Activated T-helper 2 cell treated with anti-CD3 and anti-CD28 coated beads, Interferon-gamma antibody, Interleukin-2, Interleukin-4, amounts not matched to agents 10 μg/mL and 5 μg/mL and 100 μg/mL, durations not matched to agents 14 hours and 24 hours and 36 hours (primary cell): ENCODE measurements around the gene RYK. TPM values are rescaled to one million over a fixed set of nuclear protein-coding genes. Genes with fewer than 3 reads are reported as not detected.
"Not testable (repeated sequence)": the region's sequence is repeated elsewhere in the genome, so short reads cannot be mapped to it uniquely, and the experiment has no call there.

Source experiments
- DNase-seq: peaks from one replicate; pipeline ENCODE4 v3.0.0; 2021; ENCODE audit warnings: low spot score
- H3K27ac Mint-ChIP-seq: one replicate; pipeline ENCODE4 v1.8.0; 2021; ENCODE audit warnings: mixed read lengths
- H3K27me3 Mint-ChIP-seq: one replicate; pipeline ENCODE4 v1.8.0; 2021; ENCODE audit warnings: low read depth, mixed read lengths
- H3K36me3 Mint-ChIP-seq: one replicate; pipeline ENCODE4 v1.8.0; 2021; ENCODE audit warnings: low read depth, mixed read lengths
- H3K4me1 Mint-ChIP-seq: one replicate; pipeline ENCODE4 v1.8.0; 2021; ENCODE audit warnings: low read depth, mixed read lengths
- H3K4me3 Mint-ChIP-seq: one replicate; pipeline ENCODE4 v1.8.0; 2021; ENCODE audit warnings: low read depth, mild to moderate bottlenecking, moderate library complexity, mixed read lengths
- H3K9me3 Mint-ChIP-seq: one replicate; pipeline ENCODE4 v1.8.0; 2021; ENCODE audit warnings: mixed read lengths
- intact Hi-C: fragments of 100-400 bp; cut with micrococcal nuclease; formaldehyde crosslinking; loops from one replicate; pipeline ENCODE4 v1.15.1; 2023
- total RNA-seq: library from RNA; stranded (reverse); gene quantifications from 2 replicates; pipeline ENCODE4 v1.2.3, GENCODE V29; 2022

RYK gene
- total RNA-seq, 1 donor from 2014 or later: 15.8 TPM

DNA sequence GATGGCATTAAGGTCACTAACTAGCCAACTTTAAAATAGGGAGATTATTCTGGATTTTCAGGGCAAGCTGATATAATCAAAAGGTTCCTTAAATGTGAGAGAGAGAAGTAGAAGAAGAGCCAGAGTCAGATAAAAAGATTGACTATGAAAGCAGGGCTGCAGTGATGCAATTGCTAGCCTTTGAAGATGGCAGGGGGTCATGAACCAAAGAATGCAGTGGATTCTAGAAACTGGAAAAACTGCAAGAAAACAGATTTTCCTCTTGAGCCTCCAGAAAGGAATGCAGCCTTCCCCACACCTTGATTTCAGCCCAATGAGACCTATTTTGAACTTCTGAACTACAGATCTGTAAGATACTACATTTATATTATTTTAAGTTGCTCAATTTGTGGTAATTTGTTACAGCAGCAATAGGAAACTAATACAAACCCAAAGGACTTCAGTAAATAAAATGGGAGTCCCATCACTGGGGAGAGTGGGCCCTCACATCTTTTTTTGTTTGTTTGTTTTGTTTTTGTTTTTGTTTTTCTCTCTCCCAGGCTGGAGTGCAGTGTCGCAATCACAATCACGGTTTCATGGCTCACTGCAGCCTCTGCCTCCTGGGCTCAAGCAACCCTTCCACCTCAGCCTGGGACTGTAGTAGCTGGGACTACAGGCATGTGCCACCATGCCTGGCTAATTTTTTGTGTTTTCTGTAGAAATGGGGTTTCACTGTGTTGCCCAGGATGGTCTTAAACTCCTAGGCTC lies 31.4 kb upstream of the RYK start:
- no peak overlapping the region for H3K4me3 Mint-ChIP-seq
- H3K9me3 Mint-ChIP-seq: no peaks in the 10 kb centered on the region
- H3K4me1 Mint-ChIP-seq: no peaks in the 10 kb centered on the region
- peaks cover 61% of the 10 kb centered on the region for H3K27me3 Mint-ChIP-seq
- H3K36me3 Mint-ChIP-seq: no peaks in the 10 kb centered on the region
- H3K27ac Mint-ChIP-seq: no peak overlapping the region
- intact Hi-C loops: no loop called here
- DNase-seq: no peak

DNA sequence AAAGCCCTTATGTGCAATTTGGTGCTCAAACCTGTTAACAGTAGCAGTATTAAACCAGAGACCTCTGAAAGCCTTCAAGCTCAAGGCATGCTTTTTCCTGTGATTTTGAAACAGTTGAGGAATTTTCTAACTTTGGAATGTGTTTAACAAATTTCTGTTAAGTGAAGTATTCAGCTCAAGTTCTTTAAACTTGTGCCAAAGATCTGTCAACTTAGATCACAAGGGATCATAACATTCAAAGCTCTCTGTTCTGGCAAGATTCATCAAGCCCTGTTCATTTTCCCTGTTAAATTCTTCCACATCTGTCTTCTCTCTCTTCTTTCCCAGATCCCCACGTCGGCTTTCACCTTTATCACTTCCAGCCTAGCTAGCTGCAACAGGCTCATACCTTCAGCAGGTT lies 28.8 kb upstream of the RYK start:
- peaks cover 63% of the 10 kb centered on the region for H3K27me3 Mint-ChIP-seq
- intact Hi-C loops: no loop called here
- no peaks in the 10 kb centered on the region for H3K36me3 Mint-ChIP-seq
- no peaks in the 10 kb centered on the region for H3K4me1 Mint-ChIP-seq
- no peaks in the 10 kb centered on the region for H3K9me3 Mint-ChIP-seq
- DNase-seq: no peak
- H3K27ac Mint-ChIP-seq: no peak overlapping the region
- H3K4me3 Mint-ChIP-seq: no peak overlapping the region

DNA sequence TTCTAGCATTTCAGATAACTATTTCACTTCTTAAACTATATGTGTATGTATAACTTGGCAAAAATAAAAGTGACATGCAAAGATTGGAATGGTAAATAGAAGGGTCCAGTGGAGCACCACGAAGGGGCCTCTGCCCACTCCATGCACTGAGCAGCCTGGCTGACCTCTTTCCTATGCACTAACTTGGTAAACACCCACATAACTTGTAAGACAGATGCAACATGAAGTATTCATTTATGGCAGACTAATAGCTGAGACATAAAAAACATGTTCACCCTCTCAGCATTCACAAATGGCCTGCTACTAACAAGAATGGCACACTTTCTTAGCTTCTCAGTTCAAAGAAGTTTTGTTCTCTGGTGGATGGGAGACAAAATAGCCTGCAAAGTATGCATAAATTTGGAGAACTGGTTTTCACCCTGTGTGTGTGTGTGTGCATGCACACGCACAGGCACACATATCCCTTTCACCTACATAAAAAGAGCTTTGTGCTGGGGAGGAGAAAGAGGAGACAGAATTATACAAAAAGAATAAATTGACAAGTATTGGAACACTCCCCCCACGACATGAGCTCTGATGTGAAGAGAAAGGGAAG lies 26.5 kb upstream of the RYK start:
- peaks cover 68% of the 10 kb centered on the region for H3K27me3 Mint-ChIP-seq

DNA sequence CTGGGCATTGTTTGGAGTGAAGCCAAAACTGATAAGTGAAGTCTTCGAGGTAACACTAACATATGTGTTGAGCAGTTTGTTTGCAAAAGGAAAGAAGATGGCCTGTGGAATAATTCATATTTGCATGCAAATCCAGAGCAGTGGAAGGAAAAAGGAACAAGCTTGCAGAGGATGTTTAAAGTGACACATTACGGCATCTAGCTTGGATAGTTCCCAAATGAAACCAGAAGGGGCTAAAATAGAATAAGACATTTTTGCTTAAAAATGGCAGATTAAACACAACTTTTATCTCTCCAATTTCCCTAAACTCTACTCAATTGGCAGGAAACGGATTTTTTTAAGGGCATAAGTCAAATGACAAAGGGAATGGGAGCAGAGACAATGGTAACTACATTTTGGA lies 25.4 kb upstream of the RYK start:
- intact Hi-C loops: no loop called here
- H3K9me3 Mint-ChIP-seq: no peaks in the 10 kb centered on the region
- DNase-seq: no peak
- no peaks in the 10 kb centered on the region for H3K36me3 Mint-ChIP-seq
- H3K27ac Mint-ChIP-seq: no peak overlapping the region
- H3K4me3 Mint-ChIP-seq: no peak overlapping the region
- H3K27me3 Mint-ChIP-seq: peaks cover 60% of the 10 kb centered on the region
- no peaks in the 10 kb centered on the region for H3K4me1 Mint-ChIP-seq

More for the DNA sequence above, 26.5 kb upstream of the RYK start:
- H3K4me1 Mint-ChIP-seq: no peaks in the 10 kb centered on the region
- intact Hi-C loops: no loop called here
- no peak overlapping the region for H3K27ac Mint-ChIP-seq
- no peaks in the 10 kb centered on the region for H3K36me3 Mint-ChIP-seq
- no peak overlapping the region for H3K4me3 Mint-ChIP-seq
- no peaks in the 10 kb centered on the region for H3K9me3 Mint-ChIP-seq
- DNase-seq: no peak

DNA sequence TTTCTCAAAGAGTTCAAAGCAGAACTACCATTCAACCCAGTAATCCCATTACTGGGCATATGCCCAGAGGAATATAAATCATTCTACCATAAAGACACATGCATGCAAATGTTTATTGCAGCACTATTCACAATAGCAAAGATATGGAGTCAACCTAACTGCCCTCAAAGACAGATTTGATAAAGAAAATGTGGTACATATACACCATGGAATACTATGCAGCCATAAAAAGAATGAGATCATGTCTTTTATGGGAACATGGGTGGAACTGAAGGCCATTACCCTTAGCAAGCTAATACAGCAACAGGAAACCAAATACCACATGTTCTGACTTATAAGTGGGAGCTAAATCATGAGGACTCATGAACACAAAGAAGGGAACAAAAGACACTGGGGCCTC lies 24.5 kb upstream of the RYK start:
- H3K4me1 Mint-ChIP-seq, H3K4me3 Mint-ChIP-seq, H3K36me3 Mint-ChIP-seq, H3K9me3 Mint-ChIP-seq, H3K27ac Mint-ChIP-seq, intact Hi-C loops, DNase-seq: not testable (repeated sequence)
- peaks cover 56% of the 10 kb centered on the region for H3K27me3 Mint-ChIP-seq

DNA sequence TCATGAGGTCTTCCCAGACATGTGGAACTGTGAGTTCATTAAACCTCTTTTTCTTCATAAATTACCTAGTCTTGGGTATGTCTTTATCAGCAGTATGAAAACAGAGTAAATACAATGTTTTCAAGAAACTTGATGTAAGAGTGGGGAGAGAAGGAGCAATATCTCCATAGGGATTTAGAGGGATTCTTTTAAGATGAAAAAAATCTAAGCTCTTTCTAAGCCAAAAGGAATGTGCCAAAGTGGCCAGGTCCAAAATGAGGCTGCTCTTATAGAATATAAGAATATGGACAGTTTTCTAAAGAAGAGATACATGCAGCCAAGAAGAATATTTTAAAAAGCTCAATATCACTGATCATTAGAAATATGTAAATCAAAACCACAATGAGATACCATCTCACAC lies 23.9 kb upstream of the RYK start:
- no peaks in the 10 kb centered on the region for H3K4me1 Mint-ChIP-seq
- no peak overlapping the region for H3K27ac Mint-ChIP-seq
- H3K27me3 Mint-ChIP-seq: peaks cover 51% of the 10 kb centered on the region
- H3K9me3 Mint-ChIP-seq: no peaks in the 10 kb centered on the region
- DNase-seq: no peak
- H3K4me3 Mint-ChIP-seq: no peak overlapping the region
- intact Hi-C loops: no loop called here
- H3K36me3 Mint-ChIP-seq: no peaks in the 10 kb centered on the region

DNA sequence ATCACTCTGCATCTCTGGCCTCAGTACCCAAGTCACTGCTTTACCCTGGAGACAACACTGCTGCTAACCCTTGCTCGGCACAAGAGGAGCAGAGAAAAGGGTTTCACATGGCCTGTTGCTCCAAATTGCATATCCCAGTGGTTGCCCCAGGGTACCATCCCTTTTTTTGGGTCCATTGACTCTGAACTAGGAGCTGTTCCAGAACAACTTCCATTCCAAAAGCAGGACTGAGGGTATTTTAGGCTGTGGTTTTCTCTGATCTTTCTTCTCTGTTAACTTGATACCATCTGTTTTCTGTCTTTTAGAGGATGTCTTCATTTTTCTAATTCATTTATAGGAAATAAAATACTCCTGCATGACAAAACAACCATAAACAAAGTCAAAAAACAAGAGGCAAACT lies 17.3 kb upstream of the RYK start:
- H3K4me3 Mint-ChIP-seq: no peak overlapping the region
- H3K27ac Mint-ChIP-seq: no peak overlapping the region
- no peaks in the 10 kb centered on the region for H3K9me3 Mint-ChIP-seq
- H3K36me3 Mint-ChIP-seq: no peaks in the 10 kb centered on the region
- no peaks in the 10 kb centered on the region for H3K4me1 Mint-ChIP-seq
- H3K27me3 Mint-ChIP-seq: peaks cover 52% of the 10 kb centered on the region
- DNase-seq: no peak
- intact Hi-C loops: no loop called here

DNA sequence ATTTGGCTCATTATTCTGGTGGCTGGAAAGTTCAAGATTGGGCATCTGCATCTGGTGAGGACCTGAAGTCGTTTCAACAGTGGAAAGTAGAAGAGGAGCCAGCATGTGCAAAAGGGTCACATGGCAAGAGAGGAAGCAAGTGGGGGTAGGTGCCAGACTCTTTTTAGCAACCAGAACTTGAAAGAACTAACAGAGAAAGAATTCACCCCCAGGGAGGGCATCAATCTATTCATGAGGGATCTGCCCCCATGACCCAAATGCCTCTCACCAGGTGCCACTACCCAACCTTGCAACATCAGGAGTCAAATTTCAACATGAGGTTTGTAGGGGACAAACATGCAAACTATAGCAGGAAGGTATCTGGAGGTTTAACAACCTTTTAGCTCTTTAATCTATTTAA lies 10.3 kb upstream of the RYK start:
- Mint-ChIP-seq H3K4me3 (no peak overlapping the region), H3K9me3 (no peaks in the 10 kb centered on the region), H3K4me1 (peaks cover 5% of the 10 kb centered on the region), H3K27me3 (peaks cover 65% of the 10 kb centered on the region), H3K27ac (no peak overlapping the region), H3K36me3 (no peaks in the 10 kb centered on the region)
- intact Hi-C loops: no loop called here
- no peak for DNase-seq

DNA sequence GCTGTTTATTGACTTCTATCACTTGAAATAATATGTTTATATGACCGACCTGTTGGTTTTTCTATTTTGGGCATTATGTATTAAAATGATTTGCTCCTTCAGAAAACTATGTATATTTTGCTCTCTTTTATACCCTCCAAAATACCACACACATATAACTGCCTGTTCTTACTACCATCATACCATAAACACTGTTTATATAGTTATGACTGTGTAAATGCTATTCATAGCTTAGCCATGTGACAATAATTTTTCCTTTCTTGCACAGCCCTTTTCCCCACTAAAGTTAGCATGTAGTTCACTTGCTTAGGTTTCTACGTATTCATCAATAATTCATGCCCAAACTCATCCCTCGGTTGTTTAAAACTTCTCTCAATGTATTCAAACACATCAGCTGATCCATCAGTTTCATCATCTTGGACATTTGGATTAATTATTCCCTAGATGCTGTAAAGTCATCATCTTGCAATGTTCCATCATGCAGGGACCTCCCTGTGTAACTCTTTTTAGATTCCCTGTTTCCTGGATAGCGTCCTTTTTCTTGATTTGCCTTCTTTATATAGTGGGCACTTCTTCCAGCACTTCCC lies 8.2 kb upstream of the RYK start:
- no peak for DNase-seq
- no peak overlapping the region for H3K4me3 Mint-ChIP-seq
- peaks cover 19% of the 10 kb centered on the region for H3K4me1 Mint-ChIP-seq
- H3K36me3 Mint-ChIP-seq: no peaks in the 10 kb centered on the region
- no peak overlapping the region for H3K27ac Mint-ChIP-seq
- no peaks in the 10 kb centered on the region for H3K9me3 Mint-ChIP-seq
- peaks cover 60% of the 10 kb centered on the region for H3K27me3 Mint-ChIP-seq
- intact Hi-C loops: no loop called here

DNA sequence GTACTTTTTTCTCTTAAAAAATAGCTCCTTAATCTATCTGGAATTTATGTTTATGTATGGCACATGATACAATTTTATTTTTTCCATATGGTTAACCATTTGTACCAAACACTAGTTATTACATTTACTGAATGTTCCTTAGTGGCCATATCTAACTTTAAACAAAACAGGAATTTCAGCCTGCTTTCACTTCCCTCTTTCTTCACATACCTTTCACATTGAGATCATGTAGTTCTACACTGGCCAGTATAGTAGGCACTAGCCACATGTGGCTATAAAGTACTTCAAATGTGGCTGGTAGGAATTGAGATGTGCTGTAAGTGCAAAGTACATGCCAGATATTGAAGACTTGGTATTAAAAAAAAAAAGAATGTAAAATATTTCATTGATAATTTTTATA lies 4.7 kb upstream of the RYK start:
- Mint-ChIP-seq H3K4me3 (no peak overlapping the region), H3K36me3 (no peaks in the 10 kb centered on the region), H3K27me3 (peaks cover 44% of the 10 kb centered on the region), H3K27ac (no peak overlapping the region), H3K4me1 (peaks cover 30% of the 10 kb centered on the region), H3K9me3 (no peaks in the 10 kb centered on the region)
- DNase-seq: no peak
- intact Hi-C loops: no loop called here

DNA sequence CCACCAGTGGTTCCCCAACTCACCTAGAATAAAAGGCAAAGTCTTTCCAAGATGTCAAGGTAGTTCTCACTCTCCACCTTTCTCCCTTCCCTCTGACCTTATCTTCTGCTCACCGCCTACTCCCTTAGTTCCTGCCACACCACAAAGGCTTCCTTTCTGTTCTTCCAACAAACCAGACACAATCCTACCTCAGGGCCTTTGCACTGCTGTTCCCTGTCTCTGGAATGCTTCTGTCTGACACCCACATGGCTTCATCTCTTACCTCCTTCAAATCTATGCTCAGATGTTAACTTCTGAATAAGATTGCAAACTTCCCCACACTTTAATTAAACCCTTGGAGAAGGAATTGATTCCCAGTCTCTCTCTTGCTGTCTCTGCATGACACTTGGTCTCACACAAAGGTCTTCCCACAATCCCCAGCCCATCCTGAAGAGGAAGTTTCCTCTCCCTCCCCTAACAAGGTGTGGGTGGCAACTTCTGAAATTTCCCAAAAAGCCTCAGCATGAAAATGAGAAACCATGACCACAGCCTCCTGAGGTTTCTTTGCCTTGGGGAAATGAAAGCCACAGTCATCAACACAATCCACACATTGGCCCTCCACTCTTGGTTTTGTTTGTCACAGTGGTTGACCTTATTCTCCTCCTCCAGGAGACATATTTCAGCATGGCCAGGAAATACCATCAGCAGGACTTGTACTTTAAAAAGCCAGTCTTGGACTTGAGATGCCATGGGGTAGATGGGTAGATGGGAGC lies 3.0 kb upstream of the RYK start:
- Mint-ChIP-seq H3K4me3 (peak overlapping the region; percentile 34), H3K36me3 (no peaks in the 10 kb centered on the region), H3K27me3 (peaks cover 44% of the 10 kb centered on the region), H3K4me1 (peaks cover 40% of the 10 kb centered on the region), H3K9me3 (no peaks in the 10 kb centered on the region), H3K27ac (no peak overlapping the region)
- intact Hi-C loops: loop anchor here (1.0 to 5.0 kb wide), 4 partner anchors 15 to 234 kb away; partner anchors contain the start of genes ANAPC13 and CEP63
- no peak for DNase-seq

DNA sequence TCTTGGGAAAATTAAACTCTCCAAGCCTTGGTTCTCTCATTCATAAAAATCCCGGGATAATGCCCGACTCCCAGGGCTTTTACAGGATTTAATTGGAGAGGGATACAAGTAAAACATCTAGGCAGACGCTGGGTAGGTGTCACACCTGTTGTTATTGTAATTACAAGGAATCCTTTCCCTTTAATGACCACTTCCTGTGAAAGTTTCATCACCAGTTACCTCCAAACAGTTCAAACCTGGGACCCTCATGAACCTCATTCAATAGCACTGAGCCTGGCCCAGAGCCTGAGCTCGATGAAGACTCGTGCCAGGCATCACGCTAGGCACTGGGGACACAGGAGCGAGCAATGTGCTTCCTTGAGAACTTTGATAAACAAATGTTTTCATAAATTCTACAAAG lies 2.1 kb upstream of the RYK start:
- H3K27ac Mint-ChIP-seq: no peak overlapping the region
- H3K4me1 Mint-ChIP-seq: peaks cover 43% of the 10 kb centered on the region
- no peaks in the 10 kb centered on the region for H3K36me3 Mint-ChIP-seq
- H3K9me3 Mint-ChIP-seq: no peaks in the 10 kb centered on the region
- H3K27me3 Mint-ChIP-seq: peaks cover 48% of the 10 kb centered on the region
- H3K4me3 Mint-ChIP-seq: no peak overlapping the region
- no peak for DNase-seq
- intact Hi-C loops: loop anchor here (2.0 to 5.0 kb wide), 3 partner anchors 14 to 235 kb away; partner anchors contain the start of genes ANAPC13 and CEP63
